ENCODE results near the gene SF3A2. TPM values are rescaled to one million over a fixed set of nuclear protein-coding genes. Genes with fewer than 3 reads are reported as not detected.

The SF3A2 gene
- total and polyA plus RNA-seq, 8 donors, result 25.0 to 64.0 (median 31.6) TPM

DNA sequence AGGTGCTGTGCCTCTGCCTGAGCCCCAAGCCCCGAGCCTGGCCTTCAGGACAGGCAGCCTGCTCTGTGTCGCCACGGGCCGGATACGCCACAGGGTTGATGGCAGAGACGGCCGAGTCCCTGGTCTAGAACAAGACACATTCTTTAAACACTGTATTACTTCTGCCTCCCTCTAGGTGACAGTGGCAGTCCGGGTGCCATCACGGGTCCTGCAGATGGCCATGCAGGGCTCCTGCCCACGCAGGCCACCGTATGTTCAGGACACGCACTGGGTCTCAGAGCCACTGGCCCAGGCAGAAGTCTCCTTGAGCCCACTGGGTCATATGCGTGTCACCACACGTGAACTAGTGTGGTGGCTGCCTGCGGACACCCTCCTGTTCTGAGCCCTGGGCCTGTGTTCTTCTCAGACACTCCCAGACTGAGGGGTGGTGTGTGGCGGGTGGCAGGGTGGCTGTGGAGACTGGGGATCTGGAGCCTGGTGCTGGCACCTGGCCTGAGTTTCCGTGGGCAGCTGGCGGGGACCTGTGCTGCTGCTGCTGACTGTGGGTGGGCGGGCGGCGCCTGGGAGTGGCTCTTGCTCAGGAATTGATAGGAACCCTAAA, 4.9 kb upstream of the SF3A2 start:
- no peak for TF ChIP-seq CTCF (IDR thresholded peaks at IDR 0.05)
- H3K36me3 ChIP-seq, result peaks cover 3 to 51% (median 6%) of the 10 kb centered on the region in 3 donors
- ATAC-seq, result no peak
- no peak for FAIRE-seq
- DNase-seq, result no peak
- peaks cover 0 to 8% (median 7%) of the 10 kb centered on the region in 3 donors for H3K4me1 ChIP-seq
- H3K9me3 ChIP-seq, result no peaks in the 10 kb centered on the region
- H3K4me3 ChIP-seq, result no peak overlapping the region
- WGBS, 2 donors, result 81 to 82% methylated on average over 21 of the region's 21 CpGs
- no peaks in the 10 kb centered on the region for H3K27me3 ChIP-seq
- no peak overlapping the region for H3K27ac ChIP-seq
- intact Hi-C loops (cut with DNase I), result loop anchor here in 1 of 3 donors (10.0 kb wide), 1 partner anchor 77 kb away; the partner anchor contains the start of gene AP3D1

- Histone ChIP-seq H3K27ac (no peak overlapping the region), H3K9me3 (no peaks in the 10 kb centered on the region), H3K4me3 (no peak overlapping the region), H3K36me3 (peaks cover 0 to 43% (median 6%) of the 10 kb centered on the region in 3 donors), H3K4me1 (peaks cover 1 to 10% (median 8%) of the 10 kb centered on the region in 3 donors), H3K27me3 (no peaks in the 10 kb centered on the region)
- intact Hi-C loops (cut with DNase I), result loop anchor here in 1 of 3 donors (10.0 kb wide), 1 partner anchor 78 kb away; the partner anchor contains the start of gene AP3D1
- TF ChIP-seq CTCF (IDR thresholded peaks at IDR 0.05), result no peak
- DNase-seq (no peak), ATAC-seq (no peak), FAIRE-seq (no peak)
- WGBS, 2 donors, result 83 to 89% methylated on average over 30 of the region's 30 CpGs
Measured at GRCh38 chr19:2232286-2233151, 4.1 kb upstream of the SF3A2 start.

DNA sequence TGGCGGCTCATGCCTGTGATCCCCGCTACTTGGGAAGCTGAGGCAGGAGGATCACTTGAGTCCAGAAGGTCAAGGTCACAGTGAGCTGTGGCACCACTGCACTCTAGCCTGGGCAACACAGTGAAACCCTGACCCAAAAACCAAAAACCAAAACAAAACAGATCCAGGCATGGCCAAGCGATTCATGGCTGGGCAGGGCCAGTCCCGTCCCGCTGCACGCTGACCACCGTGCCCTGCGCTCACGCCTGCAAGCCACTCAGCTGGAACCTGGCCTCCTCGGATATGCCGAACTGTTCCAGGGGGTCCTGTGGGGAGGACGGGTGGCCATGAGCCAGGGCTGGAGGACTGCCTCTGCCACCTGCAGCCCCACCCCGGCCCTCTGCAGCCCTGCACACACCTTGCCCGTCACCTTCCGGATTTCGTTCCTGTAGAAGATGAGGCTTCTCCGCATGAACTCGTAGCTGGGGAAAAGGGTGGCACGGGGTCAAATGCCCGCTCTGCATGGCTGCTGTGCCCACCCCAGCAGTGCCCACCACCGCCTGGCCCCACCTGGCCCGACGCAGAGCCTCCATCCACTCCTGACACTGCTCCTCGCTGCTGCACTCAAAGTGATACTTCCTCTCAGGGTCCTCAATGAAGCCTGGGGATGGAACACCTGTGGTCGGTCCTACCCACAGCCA, 2.9 kb upstream of the SF3A2 start:
- no peak for FAIRE-seq

GRCh38 chr19:2234996-2235380, 1.6 kb upstream of the SF3A2 start:
- FAIRE-seq (no peak), ATAC-seq (no peak), DNase-seq (no peak)
- H3K4me1 ChIP-seq, result peaks cover 12 to 34% (median 29%) of the 10 kb centered on the region in 3 donors
- H3K27ac ChIP-seq, result peak overlapping the region; percentile 96 to 100 (median 98)
- 34 to 46% methylated on average over 6 of the region's 6 CpGs for WGBS, 2 donors
- intact Hi-C loops (cut with DNase I), result loop anchor here in 1 of 3 donors (5.0 to 10.0 kb wide), 2 partner anchors 37 to 80 kb away; partner anchors contain the start of gene AP3D1
- no peaks in the 10 kb centered on the region for H3K9me3 ChIP-seq
- H3K36me3 ChIP-seq, result peaks cover 0 to 20% (median 4%) of the 10 kb centered on the region in 3 donors
- peak overlapping the region; percentile 82 to 96 (median 94) for H3K4me3 ChIP-seq
- no peaks in the 10 kb centered on the region for H3K27me3 ChIP-seq
- TF ChIP-seq CTCF (IDR thresholded peaks at IDR 0.05), result no peak

More for the DNA sequence above, 2.9 kb upstream of the SF3A2 start:
- TF ChIP-seq CTCF (IDR thresholded peaks at IDR 0.05), result no peak
- H3K27me3 ChIP-seq, result no peaks in the 10 kb centered on the region
- no peak for ATAC-seq
- WGBS, 2 donors, result 90 to 91% methylated on average over 25 of the region's 25 CpGs
- H3K4me1 ChIP-seq, result peaks cover 12 to 21% (median 20%) of the 10 kb centered on the region in 3 donors
- peaks cover 0 to 33% (median 6%) of the 10 kb centered on the region in 3 donors for H3K36me3 ChIP-seq
- no peak overlapping the region for H3K27ac ChIP-seq
- no peak overlapping the region for H3K4me3 ChIP-seq
- no peak for DNase-seq
- no peaks in the 10 kb centered on the region for H3K9me3 ChIP-seq
- intact Hi-C loops (cut with DNase I), result loop anchor here in 1 of 3 donors (10.0 kb wide), 1 partner anchor 79 kb away; the partner anchor contains the start of gene AP3D1

Measured in pancreas (tissue), 10 donors.